Stimulated activated CD8-positive, alpha-beta memory T cell treated with anti-CD3 and anti-CD28 coated beads, Interleukin-15, amount 100 ng/mL, for 1 hour (primary cell): ENCODE measurements around the gene PEX5L.
A peak's percentile ranks its signal among the peaks of the same experiment; 100 is the strongest.

Source experiments
- DNase-seq: peaks from one replicate; pipeline ENCODE4 v3.0.0-alpha.2; 2020; ENCODE audit warnings: low read depth

Gene PEX5L

DNA sequence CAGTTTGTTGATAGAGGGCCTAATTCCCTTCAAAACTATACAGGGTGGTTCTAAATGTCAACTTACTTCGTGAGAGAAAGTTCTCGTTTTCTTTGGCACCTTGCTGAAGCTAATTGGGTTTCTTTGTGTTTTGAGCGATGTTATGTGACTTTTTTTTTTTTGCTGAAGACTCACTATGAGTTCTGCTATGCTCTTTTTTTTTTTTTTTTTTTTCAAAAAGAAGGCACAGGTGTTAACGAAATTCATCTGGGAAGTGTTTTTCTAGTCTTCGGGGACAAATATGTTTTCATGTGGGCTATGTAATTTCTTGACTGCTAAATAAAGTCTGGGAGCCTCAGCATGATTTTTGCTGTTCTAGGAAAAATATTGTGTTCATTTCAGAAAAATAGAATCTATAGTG lies 81.5 kb downstream of the PEX5L start:
- no peak for DNase-seq

DNA sequence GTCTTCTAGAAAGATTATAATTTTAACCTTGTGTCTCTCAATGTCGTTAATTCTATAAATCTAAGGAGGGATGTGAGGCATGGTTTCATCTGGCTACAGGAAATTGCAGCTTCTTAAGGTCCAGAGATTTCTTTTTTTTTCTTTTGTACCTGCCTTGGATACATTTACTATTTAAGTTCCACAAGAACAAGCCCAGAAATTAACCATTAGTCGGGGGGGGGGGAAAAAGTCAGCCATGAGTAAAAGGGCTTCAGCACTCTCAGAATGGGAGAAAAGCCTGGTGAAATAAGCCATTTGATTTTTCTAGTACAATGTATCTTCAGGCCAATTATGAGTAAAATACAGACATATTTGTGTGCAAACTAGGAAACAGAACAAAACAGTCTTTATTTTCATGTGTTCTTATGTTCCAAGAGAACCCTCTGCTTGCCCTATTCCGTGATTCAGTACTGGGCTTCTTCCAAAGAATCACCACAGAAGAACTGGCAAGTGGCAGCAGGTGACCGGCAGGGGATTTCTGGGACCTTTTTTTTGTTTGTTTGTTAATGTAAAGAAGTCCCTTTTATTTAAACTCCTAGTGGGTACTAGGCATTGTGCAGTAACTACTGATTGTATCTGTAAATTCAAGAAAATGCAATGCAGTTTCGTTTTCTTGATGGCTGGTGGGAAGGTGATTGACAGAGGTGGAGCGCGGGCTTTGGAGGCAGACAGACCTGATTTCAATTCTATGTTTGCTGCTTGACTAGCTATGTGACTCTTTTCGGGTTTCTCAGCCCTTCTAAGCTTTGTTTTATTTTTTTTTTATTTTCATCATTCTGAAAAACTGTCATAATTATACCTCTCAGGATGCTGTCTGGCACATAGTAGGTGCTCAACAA lies 82.5 kb downstream of the PEX5L start:
- no peak for DNase-seq

DNA sequence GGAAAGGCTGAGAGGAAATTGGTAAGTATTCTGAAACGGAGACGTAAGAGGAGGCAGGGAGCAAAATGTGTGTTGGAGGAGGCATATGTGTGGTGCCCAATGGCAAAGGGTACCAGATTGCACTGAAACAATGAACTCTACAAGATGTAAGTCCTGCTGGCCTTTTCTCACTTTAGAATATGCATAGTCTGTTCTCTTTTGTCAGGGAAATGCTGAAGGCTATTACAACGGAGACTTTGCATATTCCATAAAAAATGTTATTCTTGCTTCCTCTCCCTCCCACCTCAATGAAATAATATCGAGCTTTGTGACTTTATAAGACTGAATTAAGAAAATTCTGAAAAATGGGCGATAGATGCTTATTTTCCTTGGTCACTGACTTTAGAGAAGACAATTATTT lies 85.9 kb downstream of the PEX5L start:
- DNase-seq: no peak

DNA sequence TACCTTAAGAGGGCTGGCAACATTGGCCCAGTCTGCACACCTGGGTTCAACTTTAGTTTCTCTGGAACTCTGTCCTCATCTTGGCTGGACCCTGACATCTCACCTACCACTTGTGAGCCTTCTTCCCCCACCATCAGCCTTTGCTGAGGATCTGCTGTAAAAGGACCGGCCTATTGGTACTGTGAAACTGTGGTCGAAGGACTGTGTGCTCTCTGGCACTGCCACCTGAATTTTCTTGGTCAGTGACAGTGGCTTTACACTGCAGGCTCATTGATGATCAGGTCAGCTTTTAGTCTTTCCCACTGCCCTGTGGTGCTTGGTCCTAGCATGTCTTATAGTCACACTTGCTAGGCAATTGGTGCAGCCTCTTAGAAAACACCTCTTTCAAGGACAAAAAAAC lies 86.9 kb downstream of the PEX5L start:
- DNase-seq: no peak

DNA sequence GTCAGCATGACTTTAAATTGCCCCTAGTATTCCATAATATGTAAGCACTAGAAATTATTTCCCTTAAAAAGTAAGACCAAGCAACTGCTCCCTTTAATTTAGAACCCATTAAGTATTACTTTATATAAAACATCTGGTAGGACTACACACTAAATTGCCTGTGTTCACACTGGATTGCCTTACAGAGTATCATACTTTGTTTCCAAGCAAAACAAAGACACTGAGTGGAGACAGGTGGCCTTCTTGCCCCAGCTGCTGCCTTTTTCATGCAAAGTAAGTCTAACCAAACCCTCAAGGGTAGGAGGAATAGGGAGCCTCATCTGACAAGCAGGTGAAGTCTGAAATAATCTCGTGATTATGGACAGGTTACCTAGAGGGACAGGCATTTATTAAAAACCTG lies 87.3 kb downstream of the PEX5L start:
- no peak for DNase-seq

DNA sequence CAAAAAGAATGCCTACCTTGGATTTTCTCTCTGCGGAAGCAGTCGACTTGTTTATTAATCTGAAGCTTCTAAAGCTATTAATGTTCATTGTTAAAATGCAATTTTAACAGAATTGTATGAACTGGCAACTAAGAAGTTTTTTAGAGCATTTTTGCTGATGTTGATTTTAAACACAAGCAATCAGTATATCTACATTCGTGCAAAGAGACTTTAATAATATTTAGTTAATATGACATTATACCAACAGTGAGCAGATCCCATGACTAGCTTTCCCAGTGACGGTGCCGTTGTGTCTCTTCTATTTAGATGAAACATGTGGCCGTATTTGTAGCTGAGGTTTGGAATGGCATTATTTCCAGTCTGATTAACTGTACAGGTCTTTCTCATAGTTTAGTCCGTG lies 88.0 kb downstream of the PEX5L start:
- no peak for DNase-seq

DNA sequence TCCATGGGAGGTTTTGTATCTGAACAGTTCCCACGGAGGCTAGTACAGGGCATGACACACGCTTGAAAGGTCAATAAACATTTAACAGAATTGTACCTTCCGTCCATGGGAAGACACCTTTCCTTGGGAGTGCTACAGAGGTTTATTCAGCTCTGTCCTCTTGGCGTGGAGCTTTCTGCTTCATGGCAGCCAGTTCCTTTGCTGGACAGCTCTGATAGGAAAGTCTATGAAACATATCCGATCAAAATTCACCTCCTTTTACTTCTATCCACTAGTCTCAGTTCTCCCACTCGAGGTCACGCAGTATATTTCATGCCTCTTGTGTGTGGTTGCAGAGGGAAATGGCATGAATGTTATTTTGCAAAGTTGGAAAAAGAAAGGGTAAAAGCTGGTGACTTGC lies 91.2 kb downstream of the PEX5L start:
- no peak for DNase-seq

DNA sequence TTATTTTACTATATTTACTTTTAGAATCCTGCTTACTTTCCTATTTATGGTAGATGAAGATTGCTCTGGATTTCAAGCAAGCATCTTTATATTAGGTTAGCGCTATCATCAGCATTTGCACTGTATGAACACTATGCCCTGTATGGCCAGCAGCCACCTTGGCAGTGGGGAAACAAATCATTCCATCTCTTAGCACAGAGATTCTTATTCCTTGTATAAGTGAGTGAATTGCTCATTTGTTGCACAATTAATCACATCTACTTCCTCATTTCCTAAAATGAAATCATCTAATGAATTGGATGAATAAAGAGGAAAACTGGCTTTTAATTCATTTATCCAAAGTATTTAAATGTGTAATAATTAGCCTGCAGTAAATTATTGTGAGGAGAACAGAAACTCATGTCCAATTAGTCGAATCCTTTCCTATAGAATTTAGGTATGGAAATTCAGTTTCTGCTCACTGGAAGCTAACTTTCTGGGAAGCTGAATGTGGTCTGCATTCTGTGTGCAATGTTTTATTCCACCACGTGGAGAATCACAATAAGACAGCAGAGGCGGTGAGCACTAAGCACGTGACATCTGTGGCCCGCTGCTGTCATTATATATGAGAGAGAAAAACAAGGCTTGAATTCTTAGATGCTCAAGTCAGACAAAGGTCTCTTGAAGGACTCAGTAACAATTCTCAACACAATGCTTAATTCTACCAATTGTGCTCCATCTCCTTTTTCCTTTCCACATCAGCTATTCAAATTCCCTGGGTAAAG lies 93.4 kb downstream of the PEX5L start:
- no peak for DNase-seq

DNA sequence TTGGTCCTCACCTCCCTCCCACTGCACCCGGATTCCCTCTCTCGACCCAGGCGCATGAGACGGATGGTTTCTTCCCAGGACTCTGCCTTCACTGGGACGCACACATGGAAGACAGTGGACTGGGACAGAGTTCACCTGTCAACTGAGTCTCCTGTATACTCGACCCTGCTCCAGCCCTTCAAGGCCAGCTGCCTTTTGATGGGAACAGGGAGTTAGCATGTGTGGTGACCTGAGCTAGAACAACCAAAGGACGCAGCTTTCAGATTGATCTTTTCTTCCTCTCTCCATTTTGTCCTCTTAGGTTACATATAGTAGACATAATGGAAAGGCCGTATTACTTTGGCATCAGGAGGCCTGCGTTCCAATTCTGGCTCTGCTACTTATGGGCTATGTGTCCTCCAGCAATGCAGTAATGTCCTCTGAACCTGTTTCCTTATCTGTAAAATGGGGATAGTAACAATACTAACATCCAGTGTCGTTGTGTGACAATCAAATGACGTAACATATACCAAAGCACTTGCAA lies 94.1 kb downstream of the PEX5L start:
- no peak for DNase-seq

DNA sequence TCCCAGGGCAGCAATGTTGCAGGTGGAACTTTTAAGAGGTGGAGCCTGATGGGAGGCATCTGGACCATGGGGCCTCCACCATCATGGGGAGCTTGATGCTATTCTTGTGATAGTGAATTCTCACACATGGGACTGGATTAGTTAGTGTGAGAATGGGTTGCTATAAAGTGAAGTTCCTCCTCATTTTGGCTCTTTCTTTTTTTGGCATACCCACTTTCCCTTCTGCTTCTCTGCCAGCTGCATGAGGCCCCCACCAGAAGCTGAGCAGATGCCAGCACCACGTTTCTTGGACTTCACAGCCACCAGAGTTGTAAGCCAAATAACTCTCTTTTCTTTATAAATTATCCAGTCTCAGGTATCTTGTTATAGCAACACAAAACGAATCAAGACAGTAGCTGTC lies 101.0 kb downstream of the PEX5L start:
- DNase-seq: no peak

DNA sequence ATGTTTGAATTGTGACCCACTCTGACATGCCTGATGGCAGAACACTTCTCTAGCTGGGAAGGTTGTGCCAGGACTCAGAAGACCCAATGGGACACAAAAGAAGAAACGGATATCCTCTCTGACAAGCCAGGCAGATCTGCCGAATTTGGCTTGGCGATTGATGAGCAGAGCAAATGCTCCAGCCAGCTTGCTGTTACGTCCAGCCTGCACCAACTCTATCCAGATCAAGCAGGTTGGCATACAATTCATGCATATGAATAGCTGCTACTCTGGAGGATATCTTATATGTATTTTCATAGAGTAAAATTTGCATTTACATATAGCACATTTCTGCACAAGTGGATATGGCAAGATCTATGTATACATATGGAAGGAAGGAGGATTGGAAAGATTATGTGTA lies 102.8 kb downstream of the PEX5L start:
- no peak for DNase-seq

DNA sequence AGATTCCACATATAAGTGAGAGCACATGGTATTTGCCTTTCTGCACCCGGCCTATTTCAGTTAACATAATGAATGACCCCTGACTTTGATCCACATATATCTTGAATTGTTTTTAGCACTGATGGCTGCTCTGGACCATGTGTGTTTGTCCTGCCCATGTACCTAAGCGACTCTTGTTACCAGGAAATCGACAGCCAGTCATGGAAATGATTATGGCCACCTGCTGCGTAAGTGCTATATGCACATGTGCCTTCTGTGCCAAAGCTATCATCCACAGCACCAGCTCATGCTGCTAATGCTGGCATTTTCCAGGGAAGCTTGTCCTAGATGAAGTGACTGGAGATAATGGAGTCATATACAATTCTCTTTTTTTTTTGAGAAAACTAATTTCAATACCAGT lies 103.7 kb downstream of the PEX5L start:
- no peak for DNase-seq

DNA sequence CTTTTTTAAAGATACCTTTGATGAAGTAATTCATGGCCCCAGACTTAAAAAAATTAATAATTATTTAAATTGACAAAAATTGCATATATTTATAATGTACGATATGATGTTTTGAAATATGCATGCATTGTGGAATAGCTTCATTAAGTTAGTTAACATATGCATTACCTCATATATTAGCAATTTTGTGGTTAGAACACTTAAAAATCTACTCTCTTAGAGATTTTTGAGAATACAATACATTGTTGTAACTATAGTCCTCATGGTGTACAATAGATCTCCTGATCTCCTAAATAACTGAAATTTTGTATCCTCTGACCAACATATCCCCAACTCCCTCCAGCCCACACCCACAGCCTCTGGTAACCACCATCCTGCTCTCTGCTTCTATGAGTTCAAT lies 104.1 kb downstream of the PEX5L start:
- no peak for DNase-seq

DNA sequence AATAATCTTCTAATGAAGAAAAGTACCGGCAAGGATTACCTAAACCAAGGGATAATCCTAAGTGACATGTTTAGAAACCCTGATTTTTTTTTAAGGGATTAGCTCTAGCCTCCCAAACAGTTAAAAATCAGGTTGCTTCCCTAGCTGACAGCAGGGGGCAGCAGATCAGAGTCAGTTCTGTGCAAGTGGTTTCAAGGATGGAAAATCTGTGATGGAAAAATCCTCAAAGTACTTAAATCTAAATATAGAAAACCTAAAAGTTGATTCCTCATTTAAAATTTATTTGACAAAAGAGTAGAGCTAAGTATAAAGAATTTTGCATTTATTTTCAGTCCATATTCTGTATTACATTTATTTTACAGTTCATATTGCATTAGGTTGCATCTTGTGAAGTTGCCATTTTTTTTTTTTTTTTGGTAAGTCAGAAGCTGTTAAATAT lies 107.6 kb downstream of the PEX5L start:
- peak; percentile 12 for DNase-seq

DNA sequence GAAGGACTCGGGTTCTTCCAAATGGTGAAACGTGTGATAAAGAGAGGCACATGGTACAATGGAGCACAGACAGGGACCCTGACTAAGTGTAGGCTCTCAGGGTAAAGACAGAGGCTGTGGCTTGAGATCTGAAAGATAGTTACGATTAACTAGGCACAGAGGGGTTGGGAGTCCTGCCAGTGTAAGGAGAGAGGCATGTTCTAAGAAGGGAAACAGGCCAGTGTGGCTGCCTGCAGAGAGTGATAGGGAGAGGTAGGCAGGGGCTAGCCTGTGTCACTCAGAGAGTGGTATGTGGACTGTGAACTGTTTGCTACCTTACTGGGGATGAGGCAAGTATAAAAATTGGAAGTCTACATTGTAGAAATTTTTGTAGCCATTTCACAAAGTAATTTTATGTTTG lies 109.5 kb downstream of the PEX5L start:
- DNase-seq: no peak

DNA sequence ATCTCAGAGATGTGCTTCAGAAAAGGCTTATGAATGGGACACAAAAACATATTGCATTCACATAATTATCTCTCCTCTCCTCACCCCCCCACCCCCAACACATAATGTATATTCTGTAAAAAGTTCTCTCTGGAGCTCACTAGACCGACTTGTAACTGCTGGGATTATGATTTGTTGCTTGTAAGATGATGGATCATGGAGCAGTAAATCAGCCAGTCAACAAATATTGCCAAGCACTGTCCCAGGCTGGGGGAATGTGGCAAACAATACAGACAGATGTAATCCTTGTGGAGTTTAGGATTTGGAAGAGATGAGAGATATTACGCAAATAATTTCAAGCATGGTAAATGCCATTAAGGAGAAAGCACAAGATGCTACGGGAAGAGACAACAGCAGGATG lies 114.8 kb downstream of the PEX5L start:
- no peak for DNase-seq

DNA sequence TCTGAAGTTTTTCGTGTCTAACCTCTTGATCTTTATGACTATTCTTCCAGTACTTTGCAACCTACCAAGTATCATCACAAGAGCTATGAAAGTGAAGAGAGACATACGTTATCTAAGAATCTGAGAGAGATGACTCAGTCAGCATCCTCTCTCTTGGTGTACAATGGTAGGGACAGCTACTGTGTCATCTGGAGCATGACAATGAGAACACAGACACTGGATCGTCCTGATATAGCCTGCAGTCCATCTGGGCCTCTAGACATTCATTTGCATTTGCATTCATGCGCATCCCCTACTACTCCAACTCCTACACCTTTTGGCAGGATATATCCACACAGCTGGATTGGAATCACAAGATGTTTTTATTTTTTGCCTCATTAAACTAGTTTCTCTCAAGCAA lies 115.2 kb downstream of the PEX5L start:
- no peak for DNase-seq

DNA sequence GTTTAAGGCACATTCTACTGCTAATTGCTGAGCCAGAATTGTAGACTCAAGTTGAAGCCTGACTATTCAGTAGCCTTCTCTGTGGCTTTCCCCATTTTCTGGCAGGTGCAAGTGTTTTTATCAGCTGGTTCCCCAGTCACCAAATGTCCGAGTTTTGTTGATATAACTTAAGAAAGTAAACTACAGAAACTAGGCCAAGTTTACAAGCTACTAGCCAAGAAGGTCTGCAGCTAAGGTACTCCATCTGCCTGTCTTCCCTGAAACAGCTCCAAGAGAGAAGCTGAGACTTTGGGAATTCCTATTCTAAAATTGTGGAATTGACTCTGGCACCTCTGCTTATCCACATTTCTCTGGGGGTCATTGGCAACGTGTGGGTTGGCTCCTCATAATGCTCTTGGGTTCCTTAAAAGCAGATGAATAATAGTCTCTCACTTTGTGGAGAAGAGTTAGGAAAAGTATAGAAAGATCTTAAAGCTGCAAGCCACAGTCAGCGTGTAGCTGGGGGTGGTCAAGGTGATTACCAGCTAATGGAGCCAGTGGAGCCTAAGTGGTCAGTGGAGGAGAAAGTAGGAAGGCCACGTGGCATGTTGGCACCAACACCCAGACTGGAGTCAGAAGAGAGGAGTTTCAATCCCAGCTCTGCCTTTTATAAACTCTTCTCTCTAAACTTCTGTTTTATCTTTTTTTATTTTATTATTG lies 128.8 kb downstream of the PEX5L start:
- no peak for DNase-seq

DNA sequence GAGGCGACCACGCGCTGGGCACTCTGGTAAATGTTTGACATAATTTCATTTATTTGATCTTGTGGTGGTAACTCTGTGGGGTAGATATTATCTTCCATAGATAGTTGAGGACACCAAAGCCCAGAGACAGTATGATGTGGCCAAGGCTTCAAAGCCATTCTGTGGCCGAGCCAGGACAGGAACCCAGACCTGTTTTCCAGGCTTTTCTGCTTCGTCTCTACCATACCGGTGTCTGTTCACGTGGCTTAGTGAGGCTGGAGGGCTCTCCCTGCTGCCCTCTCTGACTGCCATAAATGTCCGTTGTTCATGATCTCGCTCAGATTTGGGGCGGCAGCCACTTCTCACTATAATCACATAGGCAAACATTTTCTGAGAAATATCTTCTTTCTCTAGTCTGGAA lies 134.7 kb downstream of the PEX5L start:
- DNase-seq: no peak

DNA sequence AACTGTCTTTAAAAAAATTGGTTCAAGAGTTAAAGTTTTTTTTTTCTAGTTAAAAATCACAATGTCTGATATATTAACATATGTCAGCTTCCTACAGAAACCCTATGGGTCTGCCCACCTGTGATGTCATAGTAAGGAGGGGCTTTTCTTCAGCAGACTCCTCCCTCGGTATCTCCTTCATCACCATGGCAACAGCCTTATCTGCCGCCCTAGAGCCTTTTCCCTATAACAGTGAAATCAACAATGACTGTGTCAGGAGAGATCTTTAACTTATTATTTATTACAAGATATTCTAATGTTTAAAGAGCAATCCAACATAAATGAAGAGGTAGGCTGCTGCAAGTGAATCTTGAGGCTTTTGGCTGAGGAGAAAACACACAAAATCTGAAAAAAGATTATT lies 138.7 kb downstream of the PEX5L start:
- DNase-seq: no peak

DNA sequence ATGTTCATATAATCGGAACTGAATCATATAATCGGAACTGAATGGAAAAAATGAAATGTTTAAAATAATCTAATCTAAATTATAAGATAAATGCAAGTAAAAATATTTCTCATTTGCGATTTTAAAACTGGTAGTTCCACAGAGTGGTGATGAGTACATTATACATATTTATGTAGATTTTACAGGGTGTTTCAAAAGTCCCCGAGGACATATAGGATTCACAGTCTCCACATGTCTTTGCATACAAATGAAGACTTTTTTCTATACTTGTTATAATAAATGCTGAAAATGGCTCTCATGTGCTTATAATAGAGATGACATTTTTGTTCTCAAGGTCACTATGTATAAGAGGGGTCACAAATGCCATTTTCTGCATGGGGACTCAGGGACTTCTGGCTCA lies 139.5 kb downstream of the PEX5L start:
- DNase-seq: no peak

DNA sequence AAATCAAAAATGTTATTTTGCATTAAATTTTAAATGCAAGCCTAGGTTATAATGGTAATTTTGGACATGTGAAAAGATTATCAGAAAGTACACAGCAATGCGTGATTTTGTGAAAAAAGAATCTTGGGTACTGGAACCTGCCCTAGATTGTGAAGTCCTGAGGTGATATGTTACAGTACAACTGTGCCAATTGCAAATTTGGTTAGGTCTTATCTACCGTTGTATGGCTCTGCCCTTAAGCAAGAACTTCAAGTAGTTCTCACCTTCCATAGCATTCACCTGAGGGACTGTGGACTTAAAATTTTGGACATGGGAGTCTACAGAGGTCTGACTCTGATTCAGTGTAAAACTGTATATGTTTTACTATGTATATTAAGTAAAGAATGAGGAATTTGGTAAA lies 140.2 kb downstream of the PEX5L start:
- no peak for DNase-seq

DNA sequence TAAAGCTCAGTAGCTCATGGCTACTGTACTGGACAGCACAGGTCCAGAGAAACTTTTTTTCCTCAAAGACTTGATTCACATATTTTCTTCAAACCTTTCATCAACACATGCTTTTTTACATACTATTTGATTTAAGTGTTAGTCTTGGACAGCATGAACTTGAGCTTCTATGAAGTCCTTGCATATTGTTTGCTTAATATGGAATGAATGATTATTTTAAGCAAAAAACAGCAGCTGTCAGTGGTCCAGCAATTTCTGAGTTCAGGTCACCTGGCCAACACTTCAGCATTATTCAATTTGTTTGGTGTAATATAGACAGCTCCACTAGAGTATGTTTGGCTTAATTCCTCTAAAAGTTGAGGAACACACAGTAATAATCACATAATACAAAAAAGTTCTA lies 141.4 kb downstream of the PEX5L start:
- DNase-seq: no peak
